HEK293 (cell line): ENCODE measurements around the gene HOXC11.

Experiments
- GLIS2 ChIP-seq: fragments of 450-650 bp; formaldehyde crosslinking; IDR thresholded peaks from 2 replicates; pipeline ENCODE4 v1.5.1; 2016; ENCODE audit warnings: missing biosample characterization, missing genetic modification characterization
- YY1 ChIP-seq: fragments of 450-650 bp; formaldehyde crosslinking; IDR thresholded peaks from 2 replicates; pipeline ENCODE4 v1.5.1; 2018; ENCODE audit warnings: missing biosample characterization, missing genetic modification characterization
- ZBTB17 ChIP-seq: fragments of 450-650 bp; formaldehyde crosslinking; IDR thresholded peaks from 2 replicates; pipeline ENCODE4 v1.5.1; 2016; ENCODE audit warnings: missing biosample characterization, missing genetic modification characterization
- ZNF140 ChIP-seq: fragments of 450-650 bp; formaldehyde crosslinking; IDR thresholded peaks from 2 replicates; pipeline ENCODE4 v1.5.1; 2016; ENCODE audit warnings: missing biosample characterization, missing genetic modification characterization
- ZNF221 ChIP-seq: fragments of 450-650 bp; formaldehyde crosslinking; IDR thresholded peaks from 2 replicates; pipeline ENCODE4 v1.5.1; 2017; ENCODE audit warnings: missing biosample characterization, missing genetic modification characterization, borderline replicate concordance
- ZNF404 ChIP-seq: fragments of 450-650 bp; formaldehyde crosslinking; IDR thresholded peaks from 2 replicates; pipeline ENCODE4 v1.5.1; 2017; ENCODE audit warnings: missing biosample characterization, missing genetic modification characterization
- ZNF416 ChIP-seq: fragments of 450-650 bp; formaldehyde crosslinking; IDR thresholded peaks from 2 replicates; pipeline ENCODE4 v1.5.1; 2016; ENCODE audit warnings: missing biosample characterization, missing genetic modification characterization
- ZNF571 ChIP-seq: fragments of 450-650 bp; formaldehyde crosslinking; IDR thresholded peaks from 2 replicates; pipeline ENCODE4 v1.5.0; 2017; ENCODE audit warnings: missing biosample characterization, missing genetic modification characterization
- ZNF596 ChIP-seq: fragments of 450-650 bp; IDR thresholded peaks from 2 replicates; pipeline ENCODE4 v1.5.0; 2018; ENCODE audit warnings: missing biosample characterization, mild to moderate bottlenecking, missing genetic modification characterization, moderate library complexity
- ZNF660 ChIP-seq: fragments of 450-650 bp; IDR thresholded peaks from 2 replicates; pipeline ENCODE4 v1.5.1; 2018; ENCODE audit warnings: missing biosample characterization, mild to moderate bottlenecking, missing genetic modification characterization
- ZNF777 ChIP-seq: fragments of 450-650 bp; formaldehyde crosslinking; IDR thresholded peaks from 2 replicates; pipeline ENCODE4 v1.5.1; 2017; ENCODE audit warnings: missing biosample characterization, missing genetic modification characterization, borderline replicate concordance
- ZNF830 ChIP-seq: fragments of 450-650 bp; IDR thresholded peaks from 2 replicates; pipeline ENCODE4 v1.5.0; 2018; ENCODE audit warnings: missing biosample characterization, missing genetic modification characterization, low read depth, mild to moderate bottlenecking, moderate library complexity
- TF ChIP-seq, protein P1 (sequence below): fragments of 450-650 bp; formaldehyde crosslinking; IDR thresholded peaks from 2 replicates; pipeline ENCODE4 v1.5.1; 2017; ENCODE audit warnings: missing biosample characterization, missing genetic modification characterization
- TF ChIP-seq, protein P2 (sequence below): fragments of 450-650 bp; formaldehyde crosslinking; IDR thresholded peaks from 2 replicates; pipeline ENCODE4 v1.5.1; 2016; ENCODE audit warnings: missing biosample characterization, missing genetic modification characterization
- TF ChIP-seq, protein P3 (sequence below): fragments of 450-650 bp; formaldehyde crosslinking; IDR thresholded peaks from 2 replicates; pipeline ENCODE4 v1.5.1; 2017; ENCODE audit warnings: missing biosample characterization, missing genetic modification characterization
- TF ChIP-seq, protein P4 (sequence below): fragments of 450-650 bp; formaldehyde crosslinking; IDR thresholded peaks from 2 replicates; pipeline ENCODE4 v1.5.0; 2017; ENCODE audit warnings: missing biosample characterization, missing genetic modification characterization, borderline replicate concordance
- TF ChIP-seq, protein P5 (sequence below): fragments of 450-650 bp; formaldehyde crosslinking; IDR thresholded peaks from 2 replicates; pipeline ENCODE4 v1.5.1; 2016; ENCODE audit warnings: missing biosample characterization, missing genetic modification characterization, borderline replicate concordance
- TF ChIP-seq, protein P6 (sequence below): fragments of 450-650 bp; formaldehyde crosslinking; IDR thresholded peaks from 2 replicates; pipeline ENCODE4 v1.5.1; 2016; ENCODE audit warnings: missing biosample characterization, missing genetic modification characterization

The HOXC11 gene

DNA sequence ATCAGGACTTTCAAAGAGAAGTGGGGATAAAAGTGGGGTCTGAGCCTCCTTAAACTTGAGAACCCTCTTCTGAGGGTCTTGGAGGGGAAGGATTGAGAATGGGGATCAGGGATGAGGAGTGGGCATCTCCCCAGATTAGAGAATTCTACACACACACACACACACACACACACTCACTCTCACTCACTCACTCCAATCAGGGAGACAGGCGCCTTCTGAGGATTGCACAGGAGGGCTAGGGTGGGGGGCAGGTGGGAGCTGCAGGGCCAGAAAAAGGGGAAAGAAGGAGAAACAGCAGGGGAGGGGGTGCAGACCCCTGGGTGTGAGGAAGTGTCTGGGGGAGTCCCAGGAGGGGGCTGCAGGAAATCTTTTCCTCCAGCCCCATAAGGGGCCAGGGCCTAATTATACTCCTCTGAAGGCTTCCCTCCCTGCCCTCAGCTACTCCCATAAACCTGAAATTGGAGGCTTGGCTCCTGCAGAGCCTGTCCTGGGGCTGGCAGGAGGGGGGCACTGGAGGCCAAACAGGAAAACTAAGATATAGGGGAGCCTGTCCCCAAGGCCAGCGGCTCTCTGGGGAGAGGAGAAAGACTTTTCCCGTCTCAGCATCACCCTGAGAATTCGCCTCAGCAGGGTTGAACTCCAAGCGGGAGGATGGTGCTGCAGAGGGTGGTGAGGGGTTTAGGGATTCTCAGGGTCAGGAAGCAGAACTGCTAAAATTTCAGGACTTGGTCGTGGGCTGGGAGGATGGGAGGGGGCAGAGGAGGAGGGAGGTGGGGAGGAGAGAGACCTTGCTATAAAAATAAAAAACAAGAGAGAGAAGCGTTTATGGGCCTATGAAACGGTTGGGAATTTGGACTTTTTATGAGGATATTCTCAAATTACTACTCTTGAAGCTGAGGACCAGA is 28.6 kb downstream of the HOXC11 start (continued):
- TF ChIP-seq, protein P1, sequence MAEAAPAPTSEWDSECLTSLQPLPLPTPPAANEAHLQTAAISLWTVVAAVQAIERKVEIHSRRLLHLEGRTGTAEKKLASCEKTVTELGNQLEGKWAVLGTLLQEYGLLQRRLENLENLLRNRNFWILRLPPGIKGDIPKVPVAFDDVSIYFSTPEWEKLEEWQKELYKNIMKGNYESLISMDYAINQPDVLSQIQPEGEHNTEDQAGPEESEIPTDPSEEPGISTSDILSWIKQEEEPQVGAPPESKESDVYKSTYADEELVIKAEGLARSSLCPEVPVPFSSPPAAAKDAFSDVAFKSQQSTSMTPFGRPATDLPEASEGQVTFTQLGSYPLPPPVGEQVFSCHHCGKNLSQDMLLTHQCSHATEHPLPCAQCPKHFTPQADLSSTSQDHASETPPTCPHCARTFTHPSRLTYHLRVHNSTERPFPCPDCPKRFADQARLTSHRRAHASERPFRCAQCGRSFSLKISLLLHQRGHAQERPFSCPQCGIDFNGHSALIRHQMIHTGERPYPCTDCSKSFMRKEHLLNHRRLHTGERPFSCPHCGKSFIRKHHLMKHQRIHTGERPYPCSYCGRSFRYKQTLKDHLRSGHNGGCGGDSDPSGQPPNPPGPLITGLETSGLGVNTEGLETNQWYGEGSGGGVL (tag by site-specific recombination) = peak; percentile 80
- TF ChIP-seq, protein P2, sequence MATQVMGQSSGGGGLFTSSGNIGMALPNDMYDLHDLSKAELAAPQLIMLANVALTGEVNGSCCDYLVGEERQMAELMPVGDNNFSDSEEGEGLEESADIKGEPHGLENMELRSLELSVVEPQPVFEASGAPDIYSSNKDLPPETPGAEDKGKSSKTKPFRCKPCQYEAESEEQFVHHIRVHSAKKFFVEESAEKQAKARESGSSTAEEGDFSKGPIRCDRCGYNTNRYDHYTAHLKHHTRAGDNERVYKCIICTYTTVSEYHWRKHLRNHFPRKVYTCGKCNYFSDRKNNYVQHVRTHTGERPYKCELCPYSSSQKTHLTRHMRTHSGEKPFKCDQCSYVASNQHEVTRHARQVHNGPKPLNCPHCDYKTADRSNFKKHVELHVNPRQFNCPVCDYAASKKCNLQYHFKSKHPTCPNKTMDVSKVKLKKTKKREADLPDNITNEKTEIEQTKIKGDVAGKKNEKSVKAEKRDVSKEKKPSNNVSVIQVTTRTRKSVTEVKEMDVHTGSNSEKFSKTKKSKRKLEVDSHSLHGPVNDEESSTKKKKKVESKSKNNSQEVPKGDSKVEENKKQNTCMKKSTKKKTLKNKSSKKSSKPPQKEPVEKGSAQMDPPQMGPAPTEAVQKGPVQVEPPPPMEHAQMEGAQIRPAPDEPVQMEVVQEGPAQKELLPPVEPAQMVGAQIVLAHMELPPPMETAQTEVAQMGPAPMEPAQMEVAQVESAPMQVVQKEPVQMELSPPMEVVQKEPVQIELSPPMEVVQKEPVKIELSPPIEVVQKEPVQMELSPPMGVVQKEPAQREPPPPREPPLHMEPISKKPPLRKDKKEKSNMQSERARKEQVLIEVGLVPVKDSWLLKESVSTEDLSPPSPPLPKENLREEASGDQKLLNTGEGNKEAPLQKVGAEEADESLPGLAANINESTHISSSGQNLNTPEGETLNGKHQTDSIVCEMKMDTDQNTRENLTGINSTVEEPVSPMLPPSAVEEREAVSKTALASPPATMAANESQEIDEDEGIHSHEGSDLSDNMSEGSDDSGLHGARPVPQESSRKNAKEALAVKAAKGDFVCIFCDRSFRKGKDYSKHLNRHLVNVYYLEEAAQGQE (tag by site-specific recombination) = no peak
- TF ChIP-seq ZNF416 (tag by site-specific recombination) (no peak), ZNF596 (tag by site-specific recombination) (peak; percentile 70; the same call in 1 of the 2 replicates), ZNF140 (tag by site-specific recombination) (no peak), GLIS2 (tag by site-specific recombination) (peak; percentile 44; the same call in 1 of the 2 replicates), ZNF777 (no peak), ZNF660 (tag by site-specific recombination) (no peak), YY1 (tag by site-specific recombination) (no peak), ZNF571 (tag by site-specific recombination) (no peak), ZNF221 (tag by site-specific recombination) (no peak), ZNF830 (tag by site-specific recombination) (no peak), ZBTB17 (peak; percentile 39; the same call in 1 of the 2 replicates), ZNF404 (tag by site-specific recombination) (no peak; the same call in 1 of the 2 replicates)
- TF ChIP-seq, protein P3, sequence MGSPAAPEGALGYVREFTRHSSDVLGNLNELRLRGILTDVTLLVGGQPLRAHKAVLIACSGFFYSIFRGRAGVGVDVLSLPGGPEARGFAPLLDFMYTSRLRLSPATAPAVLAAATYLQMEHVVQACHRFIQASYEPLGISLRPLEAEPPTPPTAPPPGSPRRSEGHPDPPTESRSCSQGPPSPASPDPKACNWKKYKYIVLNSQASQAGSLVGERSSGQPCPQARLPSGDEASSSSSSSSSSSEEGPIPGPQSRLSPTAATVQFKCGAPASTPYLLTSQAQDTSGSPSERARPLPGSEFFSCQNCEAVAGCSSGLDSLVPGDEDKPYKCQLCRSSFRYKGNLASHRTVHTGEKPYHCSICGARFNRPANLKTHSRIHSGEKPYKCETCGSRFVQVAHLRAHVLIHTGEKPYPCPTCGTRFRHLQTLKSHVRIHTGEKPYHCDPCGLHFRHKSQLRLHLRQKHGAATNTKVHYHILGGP = no peak
- TF ChIP-seq, protein P4, sequence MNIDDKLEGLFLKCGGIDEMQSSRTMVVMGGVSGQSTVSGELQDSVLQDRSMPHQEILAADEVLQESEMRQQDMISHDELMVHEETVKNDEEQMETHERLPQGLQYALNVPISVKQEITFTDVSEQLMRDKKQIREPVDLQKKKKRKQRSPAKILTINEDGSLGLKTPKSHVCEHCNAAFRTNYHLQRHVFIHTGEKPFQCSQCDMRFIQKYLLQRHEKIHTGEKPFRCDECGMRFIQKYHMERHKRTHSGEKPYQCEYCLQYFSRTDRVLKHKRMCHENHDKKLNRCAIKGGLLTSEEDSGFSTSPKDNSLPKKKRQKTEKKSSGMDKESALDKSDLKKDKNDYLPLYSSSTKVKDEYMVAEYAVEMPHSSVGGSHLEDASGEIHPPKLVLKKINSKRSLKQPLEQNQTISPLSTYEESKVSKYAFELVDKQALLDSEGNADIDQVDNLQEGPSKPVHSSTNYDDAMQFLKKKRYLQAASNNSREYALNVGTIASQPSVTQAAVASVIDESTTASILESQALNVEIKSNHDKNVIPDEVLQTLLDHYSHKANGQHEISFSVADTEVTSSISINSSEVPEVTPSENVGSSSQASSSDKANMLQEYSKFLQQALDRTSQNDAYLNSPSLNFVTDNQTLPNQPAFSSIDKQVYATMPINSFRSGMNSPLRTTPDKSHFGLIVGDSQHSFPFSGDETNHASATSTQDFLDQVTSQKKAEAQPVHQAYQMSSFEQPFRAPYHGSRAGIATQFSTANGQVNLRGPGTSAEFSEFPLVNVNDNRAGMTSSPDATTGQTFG = no peak
- TF ChIP-seq, protein P5, sequence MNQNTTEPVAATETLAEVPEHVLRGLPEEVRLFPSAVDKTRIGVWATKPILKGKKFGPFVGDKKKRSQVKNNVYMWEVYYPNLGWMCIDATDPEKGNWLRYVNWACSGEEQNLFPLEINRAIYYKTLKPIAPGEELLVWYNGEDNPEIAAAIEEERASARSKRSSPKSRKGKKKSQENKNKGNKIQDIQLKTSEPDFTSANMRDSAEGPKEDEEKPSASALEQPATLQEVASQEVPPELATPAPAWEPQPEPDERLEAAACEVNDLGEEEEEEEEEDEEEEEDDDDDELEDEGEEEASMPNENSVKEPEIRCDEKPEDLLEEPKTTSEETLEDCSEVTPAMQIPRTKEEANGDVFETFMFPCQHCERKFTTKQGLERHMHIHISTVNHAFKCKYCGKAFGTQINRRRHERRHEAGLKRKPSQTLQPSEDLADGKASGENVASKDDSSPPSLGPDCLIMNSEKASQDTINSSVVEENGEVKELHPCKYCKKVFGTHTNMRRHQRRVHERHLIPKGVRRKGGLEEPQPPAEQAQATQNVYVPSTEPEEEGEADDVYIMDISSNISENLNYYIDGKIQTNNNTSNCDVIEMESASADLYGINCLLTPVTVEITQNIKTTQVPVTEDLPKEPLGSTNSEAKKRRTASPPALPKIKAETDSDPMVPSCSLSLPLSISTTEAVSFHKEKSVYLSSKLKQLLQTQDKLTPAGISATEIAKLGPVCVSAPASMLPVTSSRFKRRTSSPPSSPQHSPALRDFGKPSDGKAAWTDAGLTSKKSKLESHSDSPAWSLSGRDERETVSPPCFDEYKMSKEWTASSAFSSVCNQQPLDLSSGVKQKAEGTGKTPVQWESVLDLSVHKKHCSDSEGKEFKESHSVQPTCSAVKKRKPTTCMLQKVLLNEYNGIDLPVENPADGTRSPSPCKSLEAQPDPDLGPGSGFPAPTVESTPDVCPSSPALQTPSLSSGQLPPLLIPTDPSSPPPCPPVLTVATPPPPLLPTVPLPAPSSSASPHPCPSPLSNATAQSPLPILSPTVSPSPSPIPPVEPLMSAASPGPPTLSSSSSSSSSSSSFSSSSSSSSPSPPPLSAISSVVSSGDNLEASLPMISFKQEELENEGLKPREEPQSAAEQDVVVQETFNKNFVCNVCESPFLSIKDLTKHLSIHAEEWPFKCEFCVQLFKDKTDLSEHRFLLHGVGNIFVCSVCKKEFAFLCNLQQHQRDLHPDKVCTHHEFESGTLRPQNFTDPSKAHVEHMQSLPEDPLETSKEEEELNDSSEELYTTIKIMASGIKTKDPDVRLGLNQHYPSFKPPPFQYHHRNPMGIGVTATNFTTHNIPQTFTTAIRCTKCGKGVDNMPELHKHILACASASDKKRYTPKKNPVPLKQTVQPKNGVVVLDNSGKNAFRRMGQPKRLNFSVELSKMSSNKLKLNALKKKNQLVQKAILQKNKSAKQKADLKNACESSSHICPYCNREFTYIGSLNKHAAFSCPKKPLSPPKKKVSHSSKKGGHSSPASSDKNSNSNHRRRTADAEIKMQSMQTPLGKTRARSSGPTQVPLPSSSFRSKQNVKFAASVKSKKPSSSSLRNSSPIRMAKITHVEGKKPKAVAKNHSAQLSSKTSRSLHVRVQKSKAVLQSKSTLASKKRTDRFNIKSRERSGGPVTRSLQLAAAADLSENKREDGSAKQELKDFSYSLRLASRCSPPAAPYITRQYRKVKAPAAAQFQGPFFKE = no peak
- TF ChIP-seq, protein P6, sequence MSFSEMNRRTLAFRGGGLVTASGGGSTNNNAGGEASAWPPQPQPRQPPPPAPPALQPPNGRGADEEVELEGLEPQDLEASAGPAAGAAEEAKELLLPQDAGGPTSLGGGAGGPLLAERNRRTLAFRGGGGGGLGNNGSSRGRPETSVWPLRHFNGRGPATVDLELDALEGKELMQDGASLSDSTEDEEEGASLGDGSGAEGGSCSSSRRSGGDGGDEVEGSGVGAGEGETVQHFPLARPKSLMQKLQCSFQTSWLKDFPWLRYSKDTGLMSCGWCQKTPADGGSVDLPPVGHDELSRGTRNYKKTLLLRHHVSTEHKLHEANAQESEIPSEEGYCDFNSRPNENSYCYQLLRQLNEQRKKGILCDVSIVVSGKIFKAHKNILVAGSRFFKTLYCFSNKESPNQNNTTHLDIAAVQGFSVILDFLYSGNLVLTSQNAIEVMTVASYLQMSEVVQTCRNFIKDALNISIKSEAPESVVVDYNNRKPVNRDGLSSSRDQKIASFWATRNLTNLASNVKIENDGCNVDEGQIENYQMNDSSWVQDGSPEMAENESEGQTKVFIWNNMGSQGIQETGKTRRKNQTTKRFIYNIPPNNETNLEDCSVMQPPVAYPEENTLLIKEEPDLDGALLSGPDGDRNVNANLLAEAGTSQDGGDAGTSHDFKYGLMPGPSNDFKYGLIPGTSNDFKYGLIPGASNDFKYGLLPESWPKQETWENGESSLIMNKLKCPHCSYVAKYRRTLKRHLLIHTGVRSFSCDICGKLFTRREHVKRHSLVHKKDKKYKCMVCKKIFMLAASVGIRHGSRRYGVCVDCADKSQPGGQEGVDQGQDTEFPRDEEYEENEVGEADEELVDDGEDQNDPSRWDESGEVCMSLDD (tag by site-specific recombination) = peak; percentile 35; the same call in 1 of the 2 replicates
